NCI-H128 (cell line): ENCODE results near the gene TMEM158.

ENCODE experiments used
- DNase-seq: peaks from one replicate; lab custom pipeline; 2025; ENCODE audit not compliant: unreplicated experiment; lab: John Stamatoyannopoulos, UW

The TMEM158 gene

GRCh38 chr3:45226206-45226915 is at the start of gene TMEM158:
Gene TMEM158 (minus strand): TSS chr3:45226287. CDS start chr3:45226027, 260 bp downstream.
- DNase-seq = peak; percentile 14

- peak; percentile 69 for DNase-seq
Measured at GRCh38 chr3:45275006-45275704, 49.1 kb upstream of the TMEM158 start.

GRCh38 chr3:45273681-45274515 is 47.8 kb upstream of the TMEM158 start:
- DNase-seq = no peak

- DNase-seq = no peak
Measured at GRCh38 chr3:45272828-45273470, 46.9 kb upstream of the TMEM158 start.

- DNase-seq = no peak
Measured at GRCh38 chr3:45272032-45272810, 46.1 kb upstream of the TMEM158 start.

GRCh38 chr3:45269952-45270351 is 43.9 kb upstream of the TMEM158 start:
- peak; percentile 4 for DNase-seq

GRCh38 chr3:45267097-45267496 is 41.0 kb upstream of the TMEM158 start:
- DNase-seq = no peak

GRCh38 chr3:45261333-45262110 is 35.4 kb upstream of the TMEM158 start:
- DNase-seq = no peak

GRCh38 chr3:45259133-45259532 is 33.0 kb upstream of the TMEM158 start:
- DNase-seq = no peak

- DNase-seq = no peak
Measured at GRCh38 chr3:45258317-45258716, 32.2 kb upstream of the TMEM158 start.

- no peak for DNase-seq
Measured at GRCh38 chr3:45253316-45253715, 27.2 kb upstream of the TMEM158 start.

GRCh38 chr3:45252826-45253225 is 26.7 kb upstream of the TMEM158 start:
- no peak for DNase-seq

- no peak for DNase-seq
Measured at GRCh38 chr3:45249391-45249790, 23.3 kb upstream of the TMEM158 start.

GRCh38 chr3:45246241-45246640 is 20.2 kb upstream of the TMEM158 start:
- no peak for DNase-seq

GRCh38 chr3:45244356-45244755 is 18.3 kb upstream of the TMEM158 start:
- DNase-seq = no peak

- DNase-seq = no peak
Measured at GRCh38 chr3:45241206-45241605, 15.1 kb upstream of the TMEM158 start.

GRCh38 chr3:45240292-45240691 is 14.2 kb upstream of the TMEM158 start:
- DNase-seq = no peak

GRCh38 chr3:45239254-45239653 is 13.2 kb upstream of the TMEM158 start:
- DNase-seq = no peak

- DNase-seq = no peak
Measured at GRCh38 chr3:45236964-45237363, 10.9 kb upstream of the TMEM158 start.

GRCh38 chr3:45235409-45235808 is 9.3 kb upstream of the TMEM158 start:
- DNase-seq = no peak
